ENCODE results near the gene LCN10. TPM values are rescaled to one million over a fixed set of nuclear protein-coding genes. Genes with fewer than 3 reads are reported as not detected.
A peak's percentile ranks its signal among the peaks of the same experiment; 100 is the strongest.

Gene LCN10
- total and polyA plus RNA-seq, 10 of the 15 experiments (the other 5 are each of a cell fraction or from before 2014, with no cell fraction given) = 0.06 to 1.3 (median 0.21) TPM; not detected in 1

GRCh38 chr9:136757328-136757727, 14.6 kb upstream of the LCN10 start:
- 0 out of 4 replicates have a peak, but pooled peaks cover 0 to 2% of the 10 kb centered on the region in 2 experiments for H3K27me3 ChIP-seq (replicated peaks in 1 of 2; ENCODE audit: control insufficient read depth in 2 of 2, insufficient read depth in 2 of 2, low read length in 1 of 2)

GRCh38 chr9:136756836-136757235, 14.1 kb upstream of the LCN10 start:
- Histone ChIP-seq H3K9me3 (replicated peaks; ENCODE audit: control insufficient read depth, insufficient read depth, low read length) (peaks cover 26% of the 10 kb centered on the region), H3K27me3 (replicated peaks in 1 of 2; ENCODE audit: control insufficient read depth in 2 of 2, insufficient read depth in 2 of 2, low read length in 1 of 2) (0 out of 4 replicates have a peak, but pooled peaks cover 0 to 2% of the 10 kb centered on the region in 2 experiments), H4K20me1 (ENCODE audit: control insufficient read depth, insufficient read depth) (no peaks in the 10 kb centered on the region), H3K4me2 (ENCODE audit: control insufficient read depth, insufficient read depth) (no peak overlapping the region), H3K9ac (ENCODE audit: control insufficient read depth, insufficient read depth, low read length) (no peak overlapping the region), H3K4me1 (ENCODE audit: control insufficient read depth, insufficient read depth, low read length) (no peaks in the 10 kb centered on the region), H3K79me2 (ENCODE audit: control insufficient read depth, insufficient read depth, low read length) (no peaks in the 10 kb centered on the region), H3K36me3 (ENCODE audit: control insufficient read depth in 2 of 2, insufficient read depth in 2 of 2, low read length in 1 of 2) (no peaks in the 10 kb centered on the region), H3K27ac (ENCODE audit: control insufficient read depth, insufficient read depth) (no peak overlapping the region), H3K4me3 (no peak overlapping the region), H2AFZ (ENCODE audit: control insufficient read depth, low read depth, low read length) (no peak overlapping the region)
- DNase-seq (ENCODE audit: low read depth, low spot score) (no peak), FAIRE-seq (no peak), ATAC-seq (no peak)
- ChIA-PET CTCF (interaction anchor here (1.1 kb wide), 1 partner anchor 85 kb away, joined by 3 read pairs; no protein-coding TSS in a partner anchor), SMC1A (ENCODE audit: uncharacterized antibody, unreplicated experiment) (no interaction called here), RAD21 (ENCODE audit: unreplicated experiment) (no interaction called here), POLR2A (no interaction called here)
- no TSS peak for BruUV-seq (replicated peaks)
- 61% methylated on average over 18 of the region's 18 CpGs for WGBS (ENCODE audit: insufficient coverage, insufficient replicate concordance, low lambda C conversion rate, missing lambda C conversion rate)
- intact Hi-C loops (cut with micrococcal nuclease; ENCODE audit: unreplicated experiment) (no loop called here), in situ Hi-C loops (cut with MboI) (no loop called here)
- TF ChIP-seq ZSCAN29 (IDR thresholded peaks at IDR 0.05) (no peak), MEF2B (IDR thresholded peaks at IDR 0.05; ENCODE audit: partially characterized antibody, poor library complexity, severe bottlenecking) (no peak), NFIC (IDR thresholded peaks at IDR 0.05; ENCODE audit: low read depth, low read length) (no peak), RCOR1 (conservative IDR thresholded peaks at IDR 0.05; ENCODE audit: low read depth, low read length) (no peak), NFYA (IDR thresholded peaks at IDR 0.05; ENCODE audit: borderline replicate concordance, low read depth, low read length) (no peak), RAD21 (IDR thresholded peaks at IDR 0.05; ENCODE audit: insufficient read depth, low read depth, low read length) (no peak), POLR2A (IDR thresholded peaks at IDR 0.05; ENCODE audit: low read depth, low read length) (no peak), IKZF2 (IDR thresholded peaks at IDR 0.05) (no peak), HSF1 (IDR thresholded peaks at IDR 0.05; ENCODE audit: low read depth, low read length) (no peak), ATF3 (IDR thresholded peaks at IDR 0.05; ENCODE audit: borderline replicate concordance, extremely low read depth, low read depth, low read length) (no peak), HCFC1 (IDR thresholded peaks at IDR 0.05; ENCODE audit: low read length) (no peak), ZNF217 (IDR thresholded peaks at IDR 0.05) (no peak), NR2C2 (IDR thresholded peaks at IDR 0.05; ENCODE audit: borderline replicate concordance, control insufficient read depth, insufficient read length, low read depth) (no peak), RELA (IDR thresholded peaks at IDR 0.05; ENCODE audit: borderline replicate concordance, partially characterized antibody) (no peak), HDAC6 (IDR thresholded peaks at IDR 0.05; ENCODE audit: unreplicated experiment) (no peak), TCF12 (IDR thresholded peaks at IDR 0.05; ENCODE audit: low read depth, low read length) (no peak)

More at GRCh38 chr9:136757328-136757727, 14.6 kb upstream of the LCN10 start:
- in situ Hi-C loops (cut with MboI) (no loop called here), intact Hi-C loops (cut with micrococcal nuclease; ENCODE audit: unreplicated experiment) (no loop called here)
- BruUV-seq (replicated peaks) = no TSS peak
- ChIA-PET RAD21 (ENCODE audit: unreplicated experiment) (no interaction called here), POLR2A (no interaction called here), CTCF (interaction anchor here (1.0 to 2.3 kb wide), 4 partner anchors 15 to 86 kb away, joined by 3 to 8 read pairs (median 4); no protein-coding TSS in a partner anchor), SMC1A (ENCODE audit: uncharacterized antibody, unreplicated experiment) (interaction anchor here (1.5 kb wide), 1 partner anchor 30 kb away, joined by 3 read pairs; no protein-coding TSS in a partner anchor)
- Histone ChIP-seq H3K9ac (ENCODE audit: control insufficient read depth, insufficient read depth, low read length) (no peak overlapping the region), H3K27ac (ENCODE audit: control insufficient read depth, insufficient read depth) (no peak overlapping the region), H3K36me3 (ENCODE audit: control insufficient read depth in 2 of 2, insufficient read depth in 2 of 2, low read length in 1 of 2) (no peaks in the 10 kb centered on the region), H3K4me3 (no peak overlapping the region), H2AFZ (ENCODE audit: control insufficient read depth, low read depth, low read length) (no peak overlapping the region), H3K79me2 (ENCODE audit: control insufficient read depth, insufficient read depth, low read length) (no peaks in the 10 kb centered on the region), H3K4me2 (ENCODE audit: control insufficient read depth, insufficient read depth) (no peak overlapping the region), H3K9me3 (replicated peaks; ENCODE audit: control insufficient read depth, insufficient read depth, low read length) (peaks cover 21% of the 10 kb centered on the region), H3K4me1 (ENCODE audit: control insufficient read depth, insufficient read depth, low read length) (no peaks in the 10 kb centered on the region), H4K20me1 (ENCODE audit: control insufficient read depth, insufficient read depth) (no peaks in the 10 kb centered on the region)
- ATAC-seq = peak; percentile 7
- no peak for DNase-seq (ENCODE audit: low read depth, low spot score)
- 20% methylated on average over 19 of the region's 20 CpGs for WGBS (ENCODE audit: insufficient coverage, insufficient replicate concordance, low lambda C conversion rate, missing lambda C conversion rate)
- TF ChIP-seq CBX3 (IDR thresholded peaks at IDR 0.05; ENCODE audit: borderline replicate concordance, low read depth) = no peak
- no peak for FAIRE-seq

All from GM12878 (cell line).